HG03457 (cell line): ENCODE results near the gene KCP.
"Not testable (repeated sequence)": the region's sequence is repeated elsewhere in the genome, so short reads cannot be mapped to it uniquely, and the experiment has no call there.

Source experiments
- ATAC-seq: cut with Tn5 transposase; IDR thresholded peaks from one replicate; pipeline ENCODE4 v1.9.1; 2021; ENCODE audit warnings: moderate number of reproducible peaks; ENCODE audit not compliant: unreplicated experiment

KCP gene

GRCh38 chr7:128922496-128923410, 12.2 kb upstream of the KCP start:
- ATAC-seq: no peak

GRCh38 chr7:128921866-128922440, 11.4 kb upstream of the KCP start:
- no peak for ATAC-seq

GRCh38 chr7:128920913-128921582, 10.5 kb upstream of the KCP start:
- no peak for ATAC-seq

DNA sequence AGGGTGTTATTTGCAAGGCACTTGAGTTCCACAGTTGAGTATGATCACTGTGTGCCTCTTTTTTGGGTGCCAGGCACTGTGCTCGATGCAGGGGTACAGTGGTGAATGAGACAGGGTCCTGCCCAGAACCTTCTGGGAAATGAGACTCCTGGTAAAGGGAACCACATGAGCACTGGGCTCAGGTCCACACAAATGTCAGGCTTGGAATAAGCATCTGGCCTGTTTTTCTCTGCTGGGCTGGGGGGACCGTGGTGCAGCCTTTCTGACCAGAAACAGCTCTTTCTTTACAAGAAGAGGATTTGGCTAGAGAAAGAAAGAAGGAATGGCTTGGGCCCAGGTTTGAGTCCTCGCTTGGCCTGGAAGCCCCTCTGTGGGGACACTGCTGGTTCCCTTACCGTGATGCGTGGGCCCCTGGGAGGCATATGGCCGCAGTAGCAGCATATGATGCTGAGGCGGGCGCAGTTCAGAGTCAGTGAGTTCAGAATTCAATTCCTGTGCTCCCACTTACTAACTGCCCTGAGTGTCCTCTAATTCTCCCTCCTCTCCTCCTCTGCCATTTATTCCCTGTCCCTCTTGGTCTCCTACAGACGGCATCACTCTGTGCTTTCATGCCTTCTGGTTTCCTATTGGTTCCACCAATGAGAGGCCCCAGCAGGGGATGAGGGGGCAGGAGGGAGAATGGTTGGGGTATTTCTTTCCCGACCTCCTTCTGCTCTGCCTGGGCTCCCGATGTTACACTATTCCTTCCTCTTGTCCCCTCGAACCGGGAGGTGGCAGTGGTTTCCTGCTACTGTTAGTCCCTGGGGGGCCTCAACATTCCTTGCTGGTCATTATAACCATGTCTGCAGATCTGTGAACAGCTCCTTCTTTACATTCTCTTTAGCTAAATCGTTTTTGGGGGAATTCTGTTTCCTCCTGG, 9.6 kb upstream of the KCP start:
- ATAC-seq: no peak

GRCh38 chr7:128919241-128919640, 8.7 kb upstream of the KCP start:
- ATAC-seq: no peak

GRCh38 chr7:128918016-128918665, 7.6 kb upstream of the KCP start:
- no peak for ATAC-seq

DNA sequence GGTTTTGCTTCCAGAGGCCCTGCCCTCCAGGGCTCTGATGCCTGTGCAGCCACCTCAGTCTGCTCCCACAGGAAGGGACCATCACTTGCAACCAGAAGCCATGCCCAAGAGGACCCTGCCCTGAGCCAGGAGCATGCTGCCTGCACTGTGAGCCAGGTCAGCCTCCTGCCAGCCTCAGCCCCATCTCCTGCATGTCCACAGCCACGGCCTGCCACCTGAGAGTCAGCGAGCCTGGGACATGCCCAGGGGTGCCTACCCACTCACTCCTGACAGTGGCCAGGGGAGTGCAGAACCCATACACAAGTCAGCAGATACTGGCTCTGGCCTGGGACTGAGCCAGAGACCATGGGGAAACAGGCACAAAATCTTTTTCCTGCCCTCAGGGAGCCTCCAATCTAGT, 6.6 kb upstream of the KCP start:
- ATAC-seq: no peak

- no peak for ATAC-seq
Measured at GRCh38 chr7:128916643-128916915, 6.1 kb upstream of the KCP start.

GRCh38 chr7:128915841-128916642, 5.5 kb upstream of the KCP start:
- ATAC-seq: no peak

- ATAC-seq: no peak
Measured at GRCh38 chr7:128915271-128915819, 4.8 kb upstream of the KCP start.

DNA sequence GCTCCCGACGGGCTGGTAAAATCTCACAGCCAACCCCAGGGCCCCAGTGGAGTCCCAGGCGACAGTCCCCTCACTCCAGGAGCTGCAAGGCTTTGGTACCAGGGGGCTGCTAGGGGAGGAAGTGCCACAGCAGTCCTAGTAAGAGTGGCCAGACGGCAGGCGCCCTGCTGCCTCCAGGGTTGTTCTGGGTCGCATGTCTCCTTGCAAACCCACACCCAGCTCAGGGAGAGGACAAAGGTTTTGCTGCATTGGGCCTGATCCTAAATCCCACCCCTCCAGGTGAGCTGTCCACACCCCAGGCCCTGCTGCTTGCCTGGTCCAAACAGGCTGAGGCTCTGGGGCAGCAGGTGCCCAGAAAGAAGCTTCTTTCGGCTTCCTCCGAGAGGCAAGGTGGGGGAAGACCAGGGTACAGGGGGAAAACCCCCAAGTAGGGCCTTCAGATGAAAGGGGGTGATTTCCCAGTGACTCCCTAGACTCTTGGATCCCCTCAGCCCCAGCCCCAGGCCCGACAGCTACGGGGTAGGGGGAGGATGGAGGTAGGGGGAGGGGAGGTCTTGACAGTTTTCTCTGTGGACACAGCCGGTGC, 4.2 kb upstream of the KCP start:
- ATAC-seq: no peak

GRCh38 chr7:128913870-128914565, 3.5 kb upstream of the KCP start:
- ATAC-seq: no peak

DNA sequence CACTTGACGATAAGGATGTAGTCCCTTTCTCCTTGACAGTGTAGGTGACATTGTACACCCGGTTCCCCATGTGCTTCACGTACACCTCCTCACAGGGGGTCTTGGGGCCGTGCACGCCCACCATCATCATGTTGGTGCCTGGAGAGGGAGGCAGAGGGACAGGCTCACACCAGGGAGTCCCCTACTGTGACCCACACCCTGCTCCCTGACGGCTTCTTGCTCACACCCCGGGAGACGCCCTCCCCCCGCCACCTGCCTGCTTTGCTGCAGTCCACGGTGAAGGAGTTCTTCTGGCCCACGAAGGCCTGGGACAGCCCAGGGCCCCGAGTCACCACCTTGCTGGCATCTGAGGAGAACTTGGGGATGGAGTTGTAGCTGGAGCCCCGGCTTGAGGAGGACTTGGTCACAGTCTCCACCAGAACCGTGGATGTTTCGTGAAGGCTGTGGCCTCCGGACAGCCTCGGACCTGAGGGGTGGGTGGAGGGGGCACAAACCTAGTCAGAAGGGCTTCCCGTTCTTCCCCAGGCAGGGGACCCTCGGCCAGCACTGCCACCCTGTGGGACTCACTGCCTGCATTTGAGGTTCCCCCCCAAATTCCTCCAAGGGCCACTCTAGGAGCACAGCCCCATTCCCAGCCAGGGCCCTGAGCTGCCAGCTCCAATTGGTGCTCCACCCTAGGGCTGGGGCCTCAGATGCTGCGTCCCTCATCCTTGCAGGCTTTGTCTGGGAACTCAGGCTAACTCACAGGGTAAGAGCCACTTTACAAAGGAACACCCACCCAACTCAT, 2.4 kb upstream of the KCP start:
- ATAC-seq: not testable (repeated sequence)

DNA sequence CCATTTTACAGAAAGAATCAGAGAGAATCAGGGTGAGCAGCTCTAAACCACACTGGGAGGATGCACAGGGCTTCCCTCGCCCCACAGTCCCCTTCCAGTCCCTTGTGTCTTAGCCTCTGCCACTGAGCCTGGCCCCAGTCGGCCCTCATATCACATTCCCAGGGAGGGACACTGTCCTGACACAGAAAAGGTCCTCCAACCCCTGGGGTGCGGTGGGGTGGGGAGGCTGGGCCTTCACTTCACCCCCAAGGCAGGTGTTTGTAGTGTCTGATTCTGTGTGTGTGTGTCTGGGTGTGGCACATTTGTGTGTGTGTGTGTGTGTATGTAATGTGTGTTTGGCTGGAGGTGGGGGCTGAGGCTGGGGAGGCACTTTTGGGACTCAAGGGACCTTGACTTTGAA, 1.8 kb upstream of the KCP start:
- ATAC-seq: no peak

DNA sequence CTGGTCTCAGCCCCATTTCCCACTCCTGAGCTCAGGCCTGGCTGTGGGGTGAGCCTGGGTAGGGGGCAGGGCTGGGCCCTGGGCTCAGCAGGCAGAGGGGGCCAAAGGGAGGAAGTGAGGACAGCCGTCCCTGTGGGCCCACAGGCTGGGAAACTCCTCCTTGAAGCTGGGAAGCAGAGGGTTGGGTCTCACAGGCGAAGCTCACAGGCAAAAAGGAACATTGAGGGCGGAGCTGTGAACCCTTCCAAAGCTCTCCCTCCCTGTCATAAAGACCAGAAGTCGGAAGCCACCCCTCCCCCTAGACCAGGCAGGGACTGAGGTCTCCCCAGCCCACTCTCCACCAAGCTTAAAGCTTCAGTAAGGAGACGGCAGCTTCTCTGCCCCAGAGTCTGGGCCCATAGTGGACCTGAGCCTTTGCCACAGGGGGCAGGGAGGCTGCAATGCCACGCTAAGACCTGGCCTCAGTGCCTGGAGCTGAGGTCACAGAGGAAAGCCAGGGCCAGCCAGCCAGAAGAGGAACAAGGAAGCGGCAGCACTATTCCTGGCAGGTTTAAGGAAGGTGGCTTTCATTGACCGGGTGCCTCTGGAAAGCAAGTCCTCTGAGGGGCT, 1.0 kb upstream of the KCP start:
- no peak for ATAC-seq

DNA sequence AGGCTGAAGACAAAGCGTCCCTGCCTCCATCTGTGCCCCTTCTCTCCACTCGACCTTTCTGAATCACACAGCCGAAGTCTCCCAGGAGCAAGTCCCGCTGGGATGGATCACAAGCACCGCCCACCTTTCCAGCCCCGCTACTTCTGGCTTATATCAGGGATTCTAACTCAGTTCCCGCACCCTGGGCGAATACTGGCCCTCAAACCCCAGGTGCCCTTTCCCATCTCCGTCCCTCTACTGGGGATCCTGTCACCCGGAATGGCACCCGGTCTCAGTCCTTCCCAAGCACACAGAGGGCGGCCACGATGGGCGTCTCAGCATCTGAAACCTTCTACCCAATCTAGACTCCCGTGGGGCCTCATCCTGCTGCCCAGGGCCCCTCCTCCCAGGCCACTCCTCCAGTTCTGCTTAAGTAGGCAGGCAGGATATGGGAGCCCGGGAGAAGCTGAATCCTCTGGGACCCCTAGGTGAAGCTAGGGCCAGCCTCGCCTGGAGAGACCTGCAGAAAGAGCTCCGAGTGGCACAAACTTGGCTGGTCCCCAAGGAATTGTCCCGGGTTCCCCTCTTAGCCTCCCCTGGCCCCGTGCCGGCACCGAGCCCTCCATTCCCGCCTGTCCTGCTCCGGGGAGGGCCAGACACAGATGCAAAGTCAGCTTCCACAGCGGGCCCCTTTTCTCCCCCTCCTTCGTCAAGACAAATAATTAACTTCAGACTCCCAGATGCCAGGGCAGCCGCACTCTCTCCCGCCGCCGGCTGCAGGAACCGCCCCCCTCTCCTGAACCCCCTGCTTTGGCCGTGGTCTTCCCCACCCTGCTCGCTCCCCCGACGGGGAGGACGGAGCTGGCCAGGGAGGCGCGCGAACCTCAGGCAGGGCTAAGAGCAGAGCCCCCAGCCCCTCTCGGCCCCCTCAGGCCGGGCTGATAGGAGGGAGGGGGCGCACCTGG, 612 bp downstream of the KCP start:
- no peak for ATAC-seq
